ENCODE measurements around the gene PEPD. TPM values are rescaled to one million over a fixed set of nuclear protein-coding genes. Genes with fewer than 3 reads are reported as not detected.

The PEPD gene
- total and polyA plus RNA-seq, 3 experiments from 2014 or later: 47.9 to 109 (median 49.0) TPM

DNA sequence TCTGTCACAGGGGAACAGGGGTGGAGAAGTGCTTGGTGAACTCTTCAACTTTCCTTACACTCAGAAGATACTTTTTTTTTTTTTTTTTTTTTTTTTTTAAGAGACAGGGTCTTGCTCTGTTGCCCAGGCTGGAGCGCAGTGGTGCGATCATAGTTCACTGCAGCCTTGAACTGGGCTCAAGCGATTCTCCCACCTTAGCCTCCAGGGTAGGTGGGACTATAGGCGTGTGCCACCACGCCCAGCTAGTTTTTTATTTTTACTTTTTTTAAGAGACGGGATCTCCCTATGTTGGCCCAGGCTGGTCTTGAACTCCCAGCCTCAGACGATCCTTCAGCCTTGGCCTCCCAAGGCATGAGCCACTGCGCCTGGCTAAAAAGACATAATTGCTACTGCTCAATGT is 136.6 kb downstream of the PEPD start:
- no peak for DNase-seq
- no peak overlapping the region for H3K4me3 ChIP-seq (ENCODE audit: low read length)
- ChIA-PET CTCF (interaction anchor here (0.7 to 1.1 kb wide), 2 partner anchors 11 to 166 kb away, joined by 3 to 4 read pairs; no protein-coding TSS in a partner anchor), POLR2A (interaction anchor here (0.9 kb wide), 1 partner anchor 12 kb away, joined by 3 read pairs; no protein-coding TSS in a partner anchor)
- Mint-ChIP-seq H3K4me3 (no peak overlapping the region), H3K27ac (peak overlapping the region in 2 of 8 donors; percentile 23 to 81), H3K9me3 (no peaks in the 10 kb centered on the region), H3K4me1 (peaks cover 19 to 42% (median 22%) of the 10 kb centered on the region in 3 donors), H3K36me3 (peaks cover 0 to 51% (median 3%) of the 10 kb centered on the region in 3 donors), H3K27me3 (no peaks in the 10 kb centered on the region)
- no peak overlapping the region for H3K27ac ChIP-seq (ENCODE audit: low read depth, low read length)
- H3K36me3 ChIP-seq (ENCODE audit: insufficient read depth, low read length): no peaks in the 10 kb centered on the region
- no peaks in the 10 kb centered on the region for H3K9me3 ChIP-seq (ENCODE audit: low read length)
- no peaks in the 10 kb centered on the region for H3K4me1 ChIP-seq (ENCODE audit: insufficient read depth, low read length)
- no peaks in the 10 kb centered on the region for H3K27me3 ChIP-seq (ENCODE audit: insufficient read depth, low read length, poor library complexity, severe bottlenecking)

DNA sequence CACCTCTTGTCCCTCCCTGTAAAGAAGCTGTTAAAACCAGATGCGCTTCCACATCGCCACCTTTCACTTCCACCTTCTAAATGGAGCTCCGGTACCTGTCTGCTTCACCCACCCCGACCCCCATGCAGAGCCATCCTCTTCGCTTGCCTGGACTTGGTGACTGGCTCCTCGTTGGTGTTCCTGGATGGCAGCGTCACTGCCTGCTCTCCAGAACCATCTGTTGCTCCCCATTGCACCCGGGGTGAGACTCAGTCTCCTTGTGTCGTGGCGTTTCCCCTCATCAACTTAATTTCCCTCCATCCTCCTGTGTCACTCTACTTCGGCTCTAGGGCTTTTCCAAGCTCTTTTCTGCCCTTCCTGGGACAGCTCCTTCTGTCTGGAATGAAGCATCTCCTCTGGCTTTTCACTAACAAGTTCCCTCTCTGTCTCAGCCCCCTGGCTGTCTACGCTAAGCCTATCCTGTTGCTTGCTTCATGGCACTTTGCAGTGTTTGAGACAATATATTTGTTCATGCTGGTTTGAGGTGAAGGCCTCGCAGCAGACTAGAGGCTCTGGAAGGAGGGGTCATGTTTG is 137.8 kb downstream of the PEPD start:
- no peaks in the 10 kb centered on the region for H3K27me3 ChIP-seq (ENCODE audit: insufficient read depth, low read length, poor library complexity, severe bottlenecking)
- Mint-ChIP-seq H3K27ac (peak overlapping the region in 4 of 8 donors; percentile 12 to 31 (median 24)), H3K36me3 (peaks cover 0 to 62% (median 5%) of the 10 kb centered on the region in 3 donors), H3K27me3 (no peaks in the 10 kb centered on the region), H3K9me3 (no peaks in the 10 kb centered on the region), H3K4me3 (no peak overlapping the region), H3K4me1 (peaks cover 26 to 54% (median 31%) of the 10 kb centered on the region in 3 donors)
- H3K4me1 ChIP-seq (ENCODE audit: insufficient read depth, low read length): no peaks in the 10 kb centered on the region
- H3K27ac ChIP-seq (ENCODE audit: low read depth, low read length): no peak overlapping the region
- POLR2A ChIA-PET: no interaction called here
- H3K9me3 ChIP-seq (ENCODE audit: low read length): no peaks in the 10 kb centered on the region
- no peaks in the 10 kb centered on the region for H3K36me3 ChIP-seq (ENCODE audit: insufficient read depth, low read length)
- no peak overlapping the region for H3K4me3 ChIP-seq (ENCODE audit: low read length)
- CTCF ChIA-PET: no interaction called here
- no peak for DNase-seq

DNA sequence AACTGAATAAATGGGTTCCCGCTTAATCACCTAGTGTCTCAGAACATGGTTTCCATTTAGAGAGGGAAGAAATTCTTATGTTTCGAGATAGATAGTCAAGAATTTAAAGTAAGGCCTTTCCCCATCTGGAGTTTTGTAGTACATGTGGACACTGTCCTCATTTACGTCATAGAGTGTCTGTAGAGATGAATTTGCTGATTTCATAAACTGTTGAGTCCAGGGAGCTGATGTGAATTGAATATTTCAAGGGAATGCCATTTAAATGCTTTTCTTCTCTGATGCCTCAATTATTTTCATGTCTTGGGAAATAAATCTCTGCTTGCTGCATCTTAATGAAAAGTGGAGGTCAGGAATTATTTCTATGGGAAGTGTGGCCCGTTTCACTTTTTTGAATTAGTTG is 138.6 kb downstream of the PEPD start:
- H3K36me3 ChIP-seq (ENCODE audit: insufficient read depth, low read length): no peaks in the 10 kb centered on the region
- no peak overlapping the region for H3K27ac ChIP-seq (ENCODE audit: low read depth, low read length)
- Mint-ChIP-seq H3K27me3 (no peaks in the 10 kb centered on the region), H3K9me3 (no peaks in the 10 kb centered on the region), H3K36me3 (peaks cover 0 to 66% (median 5%) of the 10 kb centered on the region in 3 donors), H3K4me3 (no peak overlapping the region), H3K4me1 (peaks cover 30 to 62% (median 37%) of the 10 kb centered on the region in 3 donors), H3K27ac (peak overlapping the region in 2 of 8 donors; percentile 31 to 83)
- H3K27me3 ChIP-seq (ENCODE audit: insufficient read depth, low read length, poor library complexity, severe bottlenecking): no peaks in the 10 kb centered on the region
- no peaks in the 10 kb centered on the region for H3K9me3 ChIP-seq (ENCODE audit: low read length)
- no peak overlapping the region for H3K4me3 ChIP-seq (ENCODE audit: low read length)
- no peak for DNase-seq
- no peaks in the 10 kb centered on the region for H3K4me1 ChIP-seq (ENCODE audit: insufficient read depth, low read length)
- ChIA-PET CTCF (interaction anchor here (1.1 kb wide), 1 partner anchor 13 kb away, joined by 3 read pairs; no protein-coding TSS in a partner anchor), POLR2A (no interaction called here)

DNA sequence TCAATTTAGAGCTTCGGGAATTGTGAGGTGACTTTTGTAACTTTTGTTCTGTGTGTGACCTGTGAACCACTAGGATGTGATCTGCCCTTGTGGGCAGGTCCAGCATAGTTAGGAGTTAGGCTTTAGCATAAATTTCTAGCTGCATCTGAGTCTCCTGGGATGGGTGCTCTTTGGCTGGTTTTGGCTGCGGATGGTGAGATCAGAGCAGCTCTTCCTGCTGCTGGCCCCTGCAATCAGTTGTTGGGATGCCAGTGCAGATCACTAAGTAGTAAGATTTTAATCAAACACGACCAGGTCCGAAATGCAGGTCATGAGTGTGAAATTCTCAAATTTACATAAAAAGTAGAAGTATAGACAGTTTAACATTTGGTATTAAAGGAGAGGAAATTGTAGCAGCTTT is 139.6 kb downstream of the PEPD start:
- H3K4me1 Mint-ChIP-seq: peaks cover 34 to 70% (median 43%) of the 10 kb centered on the region in 3 donors
- H3K27ac ChIP-seq (ENCODE audit: low read depth, low read length): no peak overlapping the region
- peak overlapping the region in 4 of 8 donors; percentile 13 to 63 (median 24) for H3K27ac Mint-ChIP-seq
- H3K4me1 ChIP-seq (ENCODE audit: insufficient read depth, low read length): no peaks in the 10 kb centered on the region
- H3K27me3 Mint-ChIP-seq: no peaks in the 10 kb centered on the region
- H3K36me3 Mint-ChIP-seq: peaks cover 0 to 59% (median 5%) of the 10 kb centered on the region in 3 donors
- POLR2A ChIA-PET: no interaction called here
- H3K9me3 Mint-ChIP-seq: no peaks in the 10 kb centered on the region
- H3K27me3 ChIP-seq (ENCODE audit: insufficient read depth, low read length, poor library complexity, severe bottlenecking): no peaks in the 10 kb centered on the region
- no peak for DNase-seq
- H3K36me3 ChIP-seq (ENCODE audit: insufficient read depth, low read length): no peaks in the 10 kb centered on the region
- no peaks in the 10 kb centered on the region for H3K9me3 ChIP-seq (ENCODE audit: low read length)
- H3K4me3 Mint-ChIP-seq: no peak overlapping the region
- H3K4me3 ChIP-seq (ENCODE audit: low read length): no peak overlapping the region
- CTCF ChIA-PET: interaction anchor here (0.7 kb wide), 1 partner anchor 13 kb away, joined by 3 read pairs; no protein-coding TSS in a partner anchor

DNA sequence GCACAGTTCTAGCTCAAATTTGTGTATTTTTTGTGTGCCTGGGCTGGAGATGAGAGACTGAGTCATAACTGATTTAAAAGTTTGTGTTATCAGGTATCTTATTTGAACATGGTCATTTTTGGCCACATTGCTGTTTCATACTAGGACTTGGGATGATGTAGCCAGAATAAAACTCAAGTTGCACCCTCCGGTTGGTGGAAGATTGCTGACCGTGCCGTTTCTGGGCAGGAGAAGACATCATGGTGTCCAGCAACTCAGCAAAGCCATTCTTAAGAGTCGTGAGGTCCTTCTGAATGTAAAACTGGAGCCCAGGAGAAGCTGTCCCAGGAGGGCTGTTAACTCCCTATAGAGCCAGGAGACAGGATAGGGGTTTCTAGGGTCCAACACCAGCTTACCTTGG is 140.5 kb downstream of the PEPD start:
- POLR2A ChIA-PET: no interaction called here
- Mint-ChIP-seq H3K4me1 (peaks cover 42 to 79% (median 51%) of the 10 kb centered on the region in 3 donors), H3K4me3 (no peak overlapping the region), H3K27me3 (no peaks in the 10 kb centered on the region), H3K9me3 (no peaks in the 10 kb centered on the region), H3K27ac (peak overlapping the region in 1 of 8 donors; percentile 12), H3K36me3 (peaks cover 0 to 50% (median 5%) of the 10 kb centered on the region in 3 donors)
- CTCF ChIA-PET: no interaction called here
- no peaks in the 10 kb centered on the region for H3K9me3 ChIP-seq (ENCODE audit: low read length)
- no peaks in the 10 kb centered on the region for H3K4me1 ChIP-seq (ENCODE audit: insufficient read depth, low read length)
- no peak overlapping the region for H3K27ac ChIP-seq (ENCODE audit: low read depth, low read length)
- H3K4me3 ChIP-seq (ENCODE audit: low read length): no peak overlapping the region
- DNase-seq: no peak
- no peaks in the 10 kb centered on the region for H3K27me3 ChIP-seq (ENCODE audit: insufficient read depth, low read length, poor library complexity, severe bottlenecking)
- H3K36me3 ChIP-seq (ENCODE audit: insufficient read depth, low read length): no peaks in the 10 kb centered on the region

DNA sequence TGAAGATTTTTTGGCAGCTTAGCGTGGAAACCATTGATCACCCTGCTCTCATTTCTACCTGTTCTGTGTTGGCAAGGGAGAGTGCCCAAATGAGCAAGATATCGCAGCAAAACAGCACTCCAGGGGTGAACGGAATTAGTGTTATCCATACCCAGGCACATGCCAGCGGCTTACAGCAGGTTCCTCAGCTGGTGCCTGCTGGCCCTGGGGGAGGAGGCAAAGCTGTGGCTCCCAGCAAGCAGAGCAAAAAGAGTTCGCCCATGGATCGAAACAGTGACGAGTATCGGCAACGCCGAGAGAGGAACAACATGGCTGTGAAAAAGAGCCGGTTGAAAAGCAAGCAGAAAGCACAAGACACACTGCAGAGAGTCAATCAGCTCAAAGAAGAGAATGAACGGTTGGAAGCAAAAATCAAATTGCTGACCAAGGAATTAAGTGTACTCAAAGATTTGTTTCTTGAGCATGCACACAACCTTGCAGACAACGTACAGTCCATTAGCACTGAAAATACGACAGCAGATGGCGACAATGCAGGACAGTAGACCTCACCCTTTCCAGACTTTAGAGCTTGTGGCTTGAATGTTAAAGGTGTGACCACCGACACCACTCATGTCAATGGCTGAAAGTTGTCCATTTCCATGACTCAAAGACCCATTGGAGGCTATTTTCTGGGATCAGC is 142.3 kb downstream of the PEPD start:
- CTCF ChIA-PET: no interaction called here
- no peaks in the 10 kb centered on the region for H3K9me3 Mint-ChIP-seq
- Histone ChIP-seq H3K9me3 (ENCODE audit: low read length) (no peaks in the 10 kb centered on the region), H3K4me1 (ENCODE audit: insufficient read depth, low read length) (peaks cover 15% of the 10 kb centered on the region), H3K4me3 (ENCODE audit: low read length) (no peak overlapping the region), H3K27ac (ENCODE audit: low read depth, low read length) (no peak overlapping the region), H3K36me3 (ENCODE audit: insufficient read depth, low read length) (no peaks in the 10 kb centered on the region), H3K27me3 (ENCODE audit: insufficient read depth, low read length, poor library complexity, severe bottlenecking) (no peaks in the 10 kb centered on the region)
- peaks cover 56 to 90% (median 68%) of the 10 kb centered on the region in 3 donors for H3K4me1 Mint-ChIP-seq
- peaks cover 0 to 46% (median 2%) of the 10 kb centered on the region in 3 donors for H3K36me3 Mint-ChIP-seq
- H3K27ac Mint-ChIP-seq: peak overlapping the region in 1 of 8 donors; percentile 23
- POLR2A ChIA-PET: no interaction called here
- no peaks in the 10 kb centered on the region for H3K27me3 Mint-ChIP-seq
- no peak for DNase-seq
- H3K4me3 Mint-ChIP-seq: no peak overlapping the region

DNA sequence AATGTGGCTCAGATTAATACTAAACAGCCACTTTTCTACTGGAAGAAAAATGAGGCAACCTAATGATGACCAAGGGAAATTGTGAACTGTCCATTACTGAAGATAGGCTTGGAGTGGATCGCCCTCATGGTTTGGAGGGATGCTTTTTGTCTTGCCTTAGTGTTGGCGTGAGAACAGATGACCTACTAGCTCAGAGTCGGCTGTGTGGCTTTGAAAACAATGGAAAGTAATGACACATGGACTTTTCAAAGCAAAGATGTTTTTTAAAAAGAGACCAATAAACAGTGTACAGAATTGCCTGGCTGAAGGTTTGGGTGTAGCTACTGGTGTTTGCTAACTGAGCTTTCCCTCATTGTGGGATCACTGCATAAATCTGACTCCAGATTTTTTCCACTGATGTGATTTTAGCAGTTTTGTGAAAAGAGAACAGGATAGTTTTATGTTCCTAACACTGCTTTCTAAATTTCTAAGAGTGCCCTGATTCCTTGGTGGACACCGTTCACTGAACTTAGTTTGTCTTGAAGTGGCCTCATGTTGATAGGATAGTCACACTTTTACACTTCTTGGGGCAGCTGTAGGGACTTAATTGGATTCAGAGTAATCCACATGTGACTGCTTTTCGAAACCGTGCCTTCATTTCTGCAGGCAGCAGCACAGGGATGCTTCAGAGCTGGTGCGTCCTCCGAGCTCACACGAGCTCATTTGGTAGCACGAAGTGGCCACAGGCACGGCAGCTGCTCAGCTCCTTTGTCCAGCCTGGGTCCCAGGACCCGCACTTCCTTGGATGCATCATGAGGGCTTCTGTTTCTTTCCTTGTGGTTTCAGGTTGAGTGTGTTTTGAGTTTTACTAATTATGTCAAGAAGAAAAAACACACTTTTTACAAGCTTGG is 143.8 kb downstream of the PEPD start:
- POLR2A ChIA-PET: no interaction called here

More for the DNA sequence above, 143.8 kb downstream of the PEPD start:
- no peaks in the 10 kb centered on the region for H3K9me3 Mint-ChIP-seq
- H3K27me3 Mint-ChIP-seq: no peaks in the 10 kb centered on the region
- H3K4me3 ChIP-seq (ENCODE audit: low read length): no peak overlapping the region
- CTCF ChIA-PET: interaction anchor here (0.6 kb wide), 1 partner anchor 425 kb away, joined by 3 read pairs; no protein-coding TSS in a partner anchor
- peaks cover 52 to 81% (median 67%) of the 10 kb centered on the region in 3 donors for H3K4me1 Mint-ChIP-seq
- no peaks in the 10 kb centered on the region for H3K27me3 ChIP-seq (ENCODE audit: insufficient read depth, low read length, poor library complexity, severe bottlenecking)
- DNase-seq: no peak
- H3K27ac Mint-ChIP-seq: peak overlapping the region in 4 of 8 donors; percentile 10 to 89 (median 22)
- no peaks in the 10 kb centered on the region for H3K9me3 ChIP-seq (ENCODE audit: low read length)
- no peaks in the 10 kb centered on the region for H3K36me3 ChIP-seq (ENCODE audit: insufficient read depth, low read length)
- H3K36me3 Mint-ChIP-seq: peaks cover 0 to 38% (median 2%) of the 10 kb centered on the region in 3 donors
- peaks cover 17% of the 10 kb centered on the region for H3K4me1 ChIP-seq (ENCODE audit: insufficient read depth, low read length)
- H3K4me3 Mint-ChIP-seq: peak overlapping the region in 1 of 7 donors; percentile 66
- no peak overlapping the region for H3K27ac ChIP-seq (ENCODE audit: low read depth, low read length)
